HEK293 (cell line): ENCODE results near the gene PIK3R2.
"Not testable (repeated sequence)": the region's sequence is repeated elsewhere in the genome, so short reads cannot be mapped to it uniquely, and the experiment has no call there.

Source experiments
- CTCF ChIA-PET: fragments of 350-600 bp; formaldehyde crosslinking; extraction: SDS; loops from one replicate; lab custom pipeline; 2021; ENCODE audit warnings: antibody characterized with exemption; lab: Yijun Ruan, JAX
- POLR2A ChIA-PET: fragments of 300-600 bp; formaldehyde crosslinking; extraction: SDS; loops from one replicate; lab custom pipeline; 2020; ENCODE audit warnings: antibody characterized with exemption, inconsistent platforms; lab: Yijun Ruan, JAX
- H3K27ac ChIP-seq: fragments of 200-500 bp; sonication (Bioruptor generic); 2 replicates; pipeline ENCODE4 v1.5.1; 2014; ENCODE audit warnings: low read depth, low read length, control low read depth, inconsistent platforms; ENCODE audit errors: extremely low read depth
- H3K36me3 ChIP-seq, 2 experiments: fragments of 200-500 bp in 1 of 2; sonication (Bioruptor generic) in 1 of 2; 1 replicate in 1 of 2; 2 replicates in 1 of 2; pipeline ENCODE4 v1.5.1; 2014 to 2017; ENCODE audit warnings: inconsistent platforms in 2 of 2, low read length in 2 of 2; ENCODE audit not compliant: control insufficient read depth in 2 of 2, insufficient read depth in 1 of 2
- H3K4me1 ChIP-seq: fragments of 200-500 bp; sonication (Bioruptor generic); 2 replicates; pipeline ENCODE4 v1.5.1; 2014; ENCODE audit warnings: mild to moderate bottlenecking, low read length, inconsistent platforms; ENCODE audit not compliant: control insufficient read depth, insufficient read depth
- H3K4me3 ChIP-seq: 2 replicates; pipeline ENCODE4 v1.5.1; 2011; ENCODE audit warnings: low read depth, mild to moderate bottlenecking, control low read depth, low read length, moderate library complexity
- H3K9me3 ChIP-seq: fragments of 200-500 bp; sonication (Bioruptor generic); 2 replicates; pipeline ENCODE4 v1.5.1; 2014; ENCODE audit warnings: low read depth, low read length, inconsistent platforms; ENCODE audit not compliant: control insufficient read depth, insufficient read depth
- FEZF1 ChIP-seq: fragments of 450-650 bp; formaldehyde crosslinking; IDR thresholded peaks from 2 replicates; pipeline ENCODE4 v1.5.1; 2016; ENCODE audit warnings: missing biosample characterization, missing genetic modification characterization
- GLIS2 ChIP-seq: fragments of 450-650 bp; formaldehyde crosslinking; IDR thresholded peaks from 2 replicates; pipeline ENCODE4 v1.5.1; 2016; ENCODE audit warnings: missing biosample characterization, missing genetic modification characterization
- KLF1 ChIP-seq: fragments of 450-650 bp; formaldehyde crosslinking; IDR thresholded peaks from 2 replicates; pipeline ENCODE4 v1.5.1; 2016; ENCODE audit warnings: missing biosample characterization, missing genetic modification characterization
- ZBTB17 ChIP-seq: fragments of 450-650 bp; formaldehyde crosslinking; IDR thresholded peaks from 2 replicates; pipeline ENCODE4 v1.5.1; 2016; ENCODE audit warnings: missing biosample characterization, missing genetic modification characterization
- ZEB2 ChIP-seq: fragments of 450-650 bp; formaldehyde crosslinking; IDR thresholded peaks from 2 replicates; pipeline ENCODE4 v1.5.1; 2016; ENCODE audit warnings: missing biosample characterization, missing genetic modification characterization
- ZNF121 ChIP-seq: fragments of 450-650 bp; formaldehyde crosslinking; IDR thresholded peaks from 2 replicates; pipeline ENCODE4 v1.5.1; 2016; ENCODE audit warnings: missing biosample characterization, missing genetic modification characterization
- ZNF157 ChIP-seq: fragments of 450-650 bp; formaldehyde crosslinking; IDR thresholded peaks from 2 replicates; pipeline ENCODE4 v1.5.1; 2016; ENCODE audit warnings: missing biosample characterization, missing genetic modification characterization
- ZNF169 ChIP-seq: fragments of 450-650 bp; formaldehyde crosslinking; IDR thresholded peaks from 2 replicates; pipeline ENCODE4 v1.5.1; 2016; ENCODE audit warnings: missing biosample characterization, missing genetic modification characterization
- ZNF184 ChIP-seq: fragments of 450-650 bp; IDR thresholded peaks from 2 replicates; pipeline ENCODE4 v1.5.1; 2018; ENCODE audit warnings: missing biosample characterization, mild to moderate bottlenecking, missing genetic modification characterization
- ZNF19 ChIP-seq: fragments of 450-650 bp; formaldehyde crosslinking; IDR thresholded peaks from 2 replicates; pipeline ENCODE4; 2016; ENCODE audit warnings: missing biosample characterization, missing genetic modification characterization, low read depth
- ZNF202 ChIP-seq: fragments of 450-650 bp; formaldehyde crosslinking; IDR thresholded peaks from 2 replicates; pipeline ENCODE4 v1.5.1; 2016; ENCODE audit warnings: missing biosample characterization, missing genetic modification characterization, borderline replicate concordance
- ZNF211 ChIP-seq: fragments of 450-650 bp; formaldehyde crosslinking; IDR thresholded peaks from 2 replicates; pipeline ENCODE4 v1.5.1; 2016; ENCODE audit warnings: low read depth, missing biosample characterization, missing genetic modification characterization
- ZNF266 ChIP-seq: fragments of 450-650 bp; formaldehyde crosslinking; IDR thresholded peaks from 2 replicates; pipeline ENCODE4 v1.5.1; 2016; ENCODE audit warnings: missing biosample characterization, missing genetic modification characterization, low read depth
- ZNF311 ChIP-seq: fragments of 450-650 bp; formaldehyde crosslinking; IDR thresholded peaks from 2 replicates; pipeline ENCODE4 v1.5.1; 2017; ENCODE audit warnings: missing biosample characterization, missing genetic modification characterization, borderline replicate concordance
- ZNF404 ChIP-seq: fragments of 450-650 bp; formaldehyde crosslinking; IDR thresholded peaks from 2 replicates; pipeline ENCODE4 v1.5.1; 2017; ENCODE audit warnings: missing biosample characterization, missing genetic modification characterization
- ZNF600 ChIP-seq: fragments of 450-650 bp; formaldehyde crosslinking; IDR thresholded peaks from 2 replicates; pipeline ENCODE4 v1.5.1; 2016; ENCODE audit warnings: missing biosample characterization, missing genetic modification characterization
- ZNF624 ChIP-seq: fragments of 450-650 bp; formaldehyde crosslinking; IDR thresholded peaks from 2 replicates; pipeline ENCODE4 v1.5.1; 2017; ENCODE audit warnings: missing biosample characterization, missing genetic modification characterization
- ZNF626 ChIP-seq: fragments of 450-650 bp; sonication (Bioruptor Pico); formaldehyde crosslinking; IDR thresholded peaks from 2 replicates; pipeline ENCODE4 v1.5.1; 2018; ENCODE audit warnings: missing biosample characterization, missing genetic modification characterization, inconsistent platforms
- ZNF654 ChIP-seq: fragments of 450-650 bp; formaldehyde crosslinking; IDR thresholded peaks from 2 replicates; pipeline ENCODE4 v1.5.1; 2016; ENCODE audit warnings: low read depth, missing biosample characterization, missing genetic modification characterization
- ZNF768 ChIP-seq: fragments of 450-650 bp; formaldehyde crosslinking; IDR thresholded peaks from 2 replicates; pipeline ENCODE4 v1.5.1; 2018; ENCODE audit warnings: missing biosample characterization, mild to moderate bottlenecking, missing genetic modification characterization
- TF ChIP-seq, protein P1 (sequence below): IDR thresholded peaks from 2 replicates; pipeline ENCODE4 v1.6.1; 2011; ENCODE audit warnings: mild to moderate bottlenecking, low read depth, low read length, borderline replicate concordance
- TF ChIP-seq, protein P2 (sequence below): fragments of 450-650 bp; formaldehyde crosslinking; IDR thresholded peaks from 2 replicates; pipeline ENCODE4 v1.5.1; 2016; ENCODE audit warnings: missing biosample characterization, missing genetic modification characterization
- TF ChIP-seq, protein P3 (sequence below): fragments of 450-650 bp; formaldehyde crosslinking; IDR thresholded peaks from 2 replicates; pipeline ENCODE4 v1.5.1; 2017; ENCODE audit warnings: missing biosample characterization, mild to moderate bottlenecking, missing genetic modification characterization, moderate library complexity
- TF ChIP-seq, protein P4 (sequence below): fragments of 450-650 bp; formaldehyde crosslinking; IDR thresholded peaks from 2 replicates; pipeline ENCODE4 v1.5.0; 2017; ENCODE audit warnings: missing biosample characterization, missing genetic modification characterization, borderline replicate concordance

Gene PIK3R2

DNA sequence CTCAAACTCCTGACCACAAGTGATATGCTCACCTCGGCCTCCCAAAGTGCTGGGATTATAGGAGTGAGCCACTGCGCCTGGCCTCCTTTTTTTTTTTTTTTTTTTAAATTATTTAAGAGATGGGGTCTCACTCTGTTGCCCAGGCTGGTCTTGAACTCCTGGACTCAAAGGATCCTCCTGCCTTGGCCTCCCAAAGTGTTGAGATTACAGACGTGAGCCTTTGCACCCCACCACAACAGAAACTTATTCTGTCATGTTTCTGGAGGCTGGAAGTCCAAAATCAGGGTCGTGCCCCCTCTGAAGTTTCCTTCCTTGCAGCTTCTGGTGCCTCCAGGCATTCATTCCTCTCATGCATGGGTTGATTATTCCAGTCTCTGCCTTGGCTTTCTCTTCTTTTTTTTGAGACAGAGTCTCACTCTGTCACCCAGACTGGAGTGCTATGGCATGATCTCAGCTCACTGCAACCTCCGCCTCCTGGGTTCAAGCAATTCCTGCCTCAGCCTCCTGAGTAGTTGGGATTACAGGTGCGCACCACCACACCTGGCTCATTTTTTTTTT, 6.2 kb downstream of the PIK3R2 start:
- CTCF ChIA-PET, result interaction anchor here (0.7 to 2.7 kb wide), 6 partner anchors 9 to 255 kb away, joined by 3 to 9 read pairs (median 4); no protein-coding TSS in a partner anchor
- peaks cover 9 to 50% of the 10 kb centered on the region in 2 experiments; a peak in 2 of 3 replicates for H3K36me3 ChIP-seq
- H3K27ac ChIP-seq, POLR2A ChIA-PET, H3K9me3 ChIP-seq, H3K4me3 ChIP-seq: not testable (repeated sequence)
- TF ChIP-seq ZBTB17 (tag by site-specific recombination) (peak; percentile 61; the same call in 1 of the 2 replicates), ZEB2 (tag by site-specific recombination) (peak; percentile 56; the same call in 1 of the 2 replicates), ZNF121 (tag by site-specific recombination) (peak; percentile 37; the same call in 1 of the 2 replicates)
- TF ChIP-seq, all 188 proteins: peak for 3; not testable (repeated sequence) for 185
- H3K4me1 ChIP-seq, result peaks cover 12% of the 10 kb centered on the region

DNA sequence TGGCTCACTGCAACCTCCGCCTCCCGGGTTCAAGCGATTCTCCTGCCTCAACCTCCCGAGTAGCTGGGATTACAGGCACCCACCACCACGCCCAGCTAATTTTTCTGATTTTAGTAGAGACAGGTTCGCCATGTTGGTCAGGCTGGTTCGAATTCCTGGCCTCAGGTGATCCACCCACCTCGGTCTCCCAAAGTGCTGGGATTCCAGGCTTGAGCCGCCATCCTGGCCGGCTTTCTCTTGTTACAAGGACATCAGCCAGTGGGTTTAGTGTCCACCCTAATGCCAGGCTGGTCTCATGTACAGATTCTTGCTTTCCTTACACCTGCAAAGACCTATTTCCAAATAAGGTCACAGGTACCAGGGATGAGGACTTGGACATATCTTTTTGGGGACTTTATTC, 6.8 kb downstream of the PIK3R2 start:
- no peak overlapping the region for H3K27ac ChIP-seq
- ChIA-PET POLR2A (no interaction called here), CTCF (interaction anchor here (0.6 to 2.7 kb wide), 9 partner anchors 8 to 254 kb away, joined by 3 to 14 read pairs (median 3); partner anchors contain the start of genes IL12RB1 and PIK3R2)
- H3K9me3 ChIP-seq, result no peaks in the 10 kb centered on the region
- H3K4me1 ChIP-seq, result peaks cover 12% of the 10 kb centered on the region
- TF ChIP-seq ZNF19 (tag by site-specific recombination), result no peak
- TF ChIP-seq GLIS2, result no peak
- no peak for TF ChIP-seq ZNF311 (tag by site-specific recombination)
- no peak for TF ChIP-seq FEZF1 (tag by site-specific recombination)
- TF ChIP-seq ZNF266 (tag by site-specific recombination), result no peak
- no peak for TF ChIP-seq ZNF169 (tag by site-specific recombination)
- TF ChIP-seq ZNF202 (tag by site-specific recombination), result no peak
- TF ChIP-seq, protein P1, sequence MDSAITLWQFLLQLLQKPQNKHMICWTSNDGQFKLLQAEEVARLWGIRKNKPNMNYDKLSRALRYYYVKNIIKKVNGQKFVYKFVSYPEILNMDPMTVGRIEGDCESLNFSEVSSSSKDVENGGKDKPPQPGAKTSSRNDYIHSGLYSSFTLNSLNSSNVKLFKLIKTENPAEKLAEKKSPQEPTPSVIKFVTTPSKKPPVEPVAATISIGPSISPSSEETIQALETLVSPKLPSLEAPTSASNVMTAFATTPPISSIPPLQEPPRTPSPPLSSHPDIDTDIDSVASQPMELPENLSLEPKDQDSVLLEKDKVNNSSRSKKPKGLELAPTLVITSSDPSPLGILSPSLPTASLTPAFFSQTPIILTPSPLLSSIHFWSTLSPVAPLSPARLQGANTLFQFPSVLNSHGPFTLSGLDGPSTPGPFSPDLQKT, result no peak
- TF ChIP-seq ZNF624 (tag by site-specific recombination), result no peak
- no peak for TF ChIP-seq ZNF184 (tag by site-specific recombination)
- TF ChIP-seq ZNF768, result no peak
- TF ChIP-seq, protein P2, sequence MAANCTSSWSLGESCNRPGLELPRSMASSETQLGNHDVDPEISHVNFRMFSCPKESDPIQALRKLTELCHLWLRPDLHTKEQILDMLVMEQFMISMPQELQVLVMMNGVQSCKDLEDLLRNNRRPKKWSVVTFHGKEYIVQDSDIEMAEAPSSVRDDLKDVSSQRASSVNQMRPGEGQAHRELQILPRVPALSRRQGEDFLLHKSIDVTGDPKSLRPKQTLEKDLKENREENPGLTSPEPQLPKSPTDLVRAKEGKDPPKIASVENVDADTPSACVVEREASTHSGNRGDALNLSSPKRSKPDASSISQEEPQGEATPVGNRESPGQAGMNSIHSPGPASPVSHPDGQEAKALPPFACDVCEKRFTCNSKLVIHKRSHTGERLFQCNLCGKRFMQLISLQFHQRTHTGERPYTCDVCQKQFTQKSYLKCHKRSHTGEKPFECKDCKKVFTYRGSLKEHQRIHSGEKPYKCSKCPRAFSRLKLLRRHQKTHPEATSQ (tag by site-specific recombination), result no peak
- no peak for TF ChIP-seq ZNF654 (tag by site-specific recombination)
- TF ChIP-seq, protein P3, sequence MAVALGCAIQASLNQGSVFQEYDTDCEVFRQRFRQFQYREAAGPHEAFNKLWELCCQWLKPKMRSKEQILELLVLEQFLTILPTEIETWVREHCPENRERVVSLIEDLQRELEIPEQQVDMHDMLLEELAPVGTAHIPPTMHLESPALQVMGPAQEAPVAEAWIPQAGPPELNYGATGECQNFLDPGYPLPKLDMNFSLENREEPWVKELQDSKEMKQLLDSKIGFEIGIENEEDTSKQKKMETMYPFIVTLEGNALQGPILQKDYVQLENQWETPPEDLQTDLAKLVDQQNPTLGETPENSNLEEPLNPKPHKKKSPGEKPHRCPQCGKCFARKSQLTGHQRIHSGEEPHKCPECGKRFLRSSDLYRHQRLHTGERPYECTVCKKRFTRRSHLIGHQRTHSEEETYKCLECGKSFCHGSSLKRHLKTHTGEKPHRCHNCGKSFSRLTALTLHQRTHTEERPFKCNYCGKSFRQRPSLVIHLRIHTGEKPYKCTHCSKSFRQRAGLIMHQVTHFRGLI, result no peak
- TF ChIP-seq, all 188 proteins: peak for 0
- Histone ChIP-seq H3K36me3 (peaks cover 15 to 51% of the 10 kb centered on the region in 2 experiments; a peak in 2 of 3 replicates), H3K4me3 (no peak overlapping the region)

DNA sequence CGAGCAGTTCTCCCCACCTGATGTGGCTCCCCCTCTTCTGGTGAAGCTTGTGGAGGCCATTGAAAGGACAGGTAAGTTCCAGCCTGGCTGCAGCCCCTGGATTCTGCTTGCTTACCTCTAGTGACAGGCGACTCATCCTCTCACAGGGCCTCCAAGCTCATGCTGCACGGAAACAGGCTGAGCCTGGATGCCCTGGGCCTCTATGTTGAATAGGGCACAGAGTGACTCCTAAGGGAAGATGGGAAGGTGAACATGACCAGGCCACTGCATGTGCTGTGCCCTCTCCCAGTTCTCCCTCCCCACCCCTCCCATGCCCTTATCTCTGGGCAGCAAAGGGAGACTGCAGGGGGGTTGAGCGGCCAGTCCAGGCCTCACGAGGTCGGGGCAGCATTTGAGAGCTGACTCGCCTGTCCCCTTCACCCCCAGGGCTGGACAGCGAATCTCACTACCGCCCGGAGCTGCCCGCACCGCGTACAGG, 7.6 kb downstream of the PIK3R2 start:
- ChIA-PET POLR2A (interaction anchor here (1.2 kb wide), 1 partner anchor 32 kb away, joined by 3 read pairs; the partner anchor contains the start of gene MPV17L2), CTCF (interaction anchor here (0.6 to 2.7 kb wide), 18 partner anchors 8 to 119 kb away, joined by 3 to 14 read pairs (median 4); partner anchors contain the start of genes IL12RB1 and PIK3R2)
- Histone ChIP-seq H3K9me3 (no peaks in the 10 kb centered on the region), H3K36me3 (peaks cover 20 to 50% of the 10 kb centered on the region in 2 experiments; a peak in 2 of 3 replicates), H3K4me1 (peaks cover 12% of the 10 kb centered on the region), H3K4me3 (no peak overlapping the region), H3K27ac (peak overlapping the region; percentile 28; the same call in 1 of the 2 replicates)
- TF ChIP-seq ZNF404 (tag by site-specific recombination), result no peak
- TF ChIP-seq KLF1 (tag by site-specific recombination), result no peak
- TF ChIP-seq ZNF600, result no peak
- no peak for TF ChIP-seq ZNF169 (tag by site-specific recombination)
- TF ChIP-seq, protein P4, sequence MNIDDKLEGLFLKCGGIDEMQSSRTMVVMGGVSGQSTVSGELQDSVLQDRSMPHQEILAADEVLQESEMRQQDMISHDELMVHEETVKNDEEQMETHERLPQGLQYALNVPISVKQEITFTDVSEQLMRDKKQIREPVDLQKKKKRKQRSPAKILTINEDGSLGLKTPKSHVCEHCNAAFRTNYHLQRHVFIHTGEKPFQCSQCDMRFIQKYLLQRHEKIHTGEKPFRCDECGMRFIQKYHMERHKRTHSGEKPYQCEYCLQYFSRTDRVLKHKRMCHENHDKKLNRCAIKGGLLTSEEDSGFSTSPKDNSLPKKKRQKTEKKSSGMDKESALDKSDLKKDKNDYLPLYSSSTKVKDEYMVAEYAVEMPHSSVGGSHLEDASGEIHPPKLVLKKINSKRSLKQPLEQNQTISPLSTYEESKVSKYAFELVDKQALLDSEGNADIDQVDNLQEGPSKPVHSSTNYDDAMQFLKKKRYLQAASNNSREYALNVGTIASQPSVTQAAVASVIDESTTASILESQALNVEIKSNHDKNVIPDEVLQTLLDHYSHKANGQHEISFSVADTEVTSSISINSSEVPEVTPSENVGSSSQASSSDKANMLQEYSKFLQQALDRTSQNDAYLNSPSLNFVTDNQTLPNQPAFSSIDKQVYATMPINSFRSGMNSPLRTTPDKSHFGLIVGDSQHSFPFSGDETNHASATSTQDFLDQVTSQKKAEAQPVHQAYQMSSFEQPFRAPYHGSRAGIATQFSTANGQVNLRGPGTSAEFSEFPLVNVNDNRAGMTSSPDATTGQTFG, result no peak
- TF ChIP-seq ZNF157 (tag by site-specific recombination), result no peak
- TF ChIP-seq ZNF311 (tag by site-specific recombination), result no peak
- TF ChIP-seq ZNF211 (tag by site-specific recombination), result no peak
- no peak for TF ChIP-seq ZNF626 (tag by site-specific recombination)
- TF ChIP-seq GLIS2, result 0 out of 2 replicates have a peak, but pooled peaks have one; percentile 26
